GM10847 (cell line): ENCODE measurements around the gene TRPM4.
A peak's percentile ranks its signal among the peaks of the same experiment; 100 is the strongest.

ENCODE experiments used
- POLR2A ChIP-seq: IDR thresholded peaks from 2 replicates; pipeline ENCODE4 v1.6.1; 2011; ENCODE audit not compliant: insufficient read length; ENCODE audit errors: extremely low read depth

Gene TRPM4

DNA sequence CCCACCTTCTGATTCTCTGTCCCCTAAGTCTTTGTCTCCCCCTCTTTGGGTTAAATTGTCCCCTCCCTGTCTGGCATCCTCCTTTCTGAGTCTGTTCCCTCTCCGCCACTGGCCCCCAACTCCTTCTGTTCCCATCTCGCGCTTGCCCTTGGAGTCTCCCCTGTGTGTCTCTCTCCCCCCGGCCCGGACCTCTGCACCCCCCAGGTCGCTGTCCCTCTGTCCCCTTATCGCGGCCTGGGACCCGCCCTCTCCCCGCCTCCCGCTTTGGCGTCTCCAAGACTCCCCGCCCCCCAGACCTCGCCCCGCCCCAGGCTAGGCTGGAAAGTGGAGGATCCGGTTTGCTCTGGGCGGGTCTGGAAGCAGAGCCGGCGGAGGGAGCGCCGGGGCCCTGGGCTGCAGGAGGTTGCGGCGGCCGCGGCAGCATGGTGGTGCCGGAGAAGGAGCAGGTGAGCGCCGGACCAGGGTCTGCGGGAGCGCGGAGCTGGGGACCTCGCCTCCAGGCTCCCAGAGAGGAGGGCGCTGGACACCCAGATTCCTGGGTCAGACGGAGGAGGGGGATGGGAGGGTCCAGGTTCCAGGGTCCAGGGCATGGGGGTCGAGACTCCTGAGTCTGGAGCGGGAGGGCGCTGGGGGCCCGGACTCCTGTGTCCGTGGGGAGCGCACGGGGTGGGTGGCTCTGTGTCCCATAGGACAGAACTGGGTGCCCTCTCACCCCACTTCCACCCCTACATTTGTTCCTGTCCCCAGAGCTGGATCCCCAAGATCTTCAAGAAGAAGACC is at the start of gene TRPM4:
Gene TRPM4, plus strand, starts transcription at position 348 of the 780 bp plus-strand sequence. Its CDS starts 75 bp downstream, at position 423.
- no peak for TF ChIP-seq POLR2A

DNA sequence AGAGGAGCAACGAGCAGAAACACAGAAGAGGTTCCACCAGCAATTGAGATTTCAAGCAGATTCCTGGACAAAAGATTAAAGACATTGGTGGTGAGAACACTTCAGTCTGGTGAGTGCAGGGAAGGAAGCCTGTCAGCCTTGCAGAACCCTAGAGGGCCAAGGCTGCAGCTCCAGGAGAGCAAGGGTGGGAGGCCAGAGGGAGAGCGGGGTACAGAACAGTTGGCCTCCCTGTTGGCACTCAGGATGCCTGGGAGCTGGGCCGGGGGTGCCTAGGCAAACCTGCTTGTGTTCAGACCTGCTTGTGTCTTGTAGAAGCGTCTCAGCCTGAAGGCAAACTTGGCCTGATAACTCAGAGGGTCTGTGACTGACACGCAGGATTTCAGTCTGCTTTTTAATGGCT is 48.5 kb upstream of the TRPM4 start:
- no peak for TF ChIP-seq POLR2A

DNA sequence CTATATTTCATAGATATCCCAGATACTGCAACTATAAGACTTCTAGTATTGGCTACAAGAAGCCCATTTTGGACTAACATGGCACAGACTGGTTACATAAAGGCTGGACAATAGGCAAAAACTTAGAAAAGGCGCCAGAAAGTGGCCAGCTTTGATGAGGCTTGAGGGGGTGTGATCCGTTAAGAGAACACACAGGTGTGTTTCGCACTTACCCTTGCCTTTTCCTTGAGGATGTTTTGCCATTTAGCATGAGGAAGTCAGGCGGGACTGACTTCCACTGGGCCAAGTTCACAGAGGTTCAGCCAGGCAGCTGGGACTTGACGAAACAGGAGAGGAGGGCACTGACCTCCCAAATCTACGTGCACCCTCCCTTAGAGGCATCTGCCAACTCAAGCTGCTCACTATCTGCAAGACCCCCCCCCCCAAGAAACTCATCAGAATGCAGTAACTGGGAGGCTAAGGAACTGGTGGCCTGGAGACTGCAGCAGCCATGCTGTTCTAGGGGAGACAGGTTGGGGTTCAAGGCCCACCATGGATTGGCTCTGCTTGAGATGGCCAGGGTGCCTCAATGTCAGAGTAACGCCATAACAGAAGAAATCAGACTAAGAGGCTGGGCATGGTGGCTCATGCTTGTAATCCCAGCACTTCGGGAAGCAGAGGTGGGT is 47.9 kb upstream of the TRPM4 start:
- no peak for TF ChIP-seq POLR2A

DNA sequence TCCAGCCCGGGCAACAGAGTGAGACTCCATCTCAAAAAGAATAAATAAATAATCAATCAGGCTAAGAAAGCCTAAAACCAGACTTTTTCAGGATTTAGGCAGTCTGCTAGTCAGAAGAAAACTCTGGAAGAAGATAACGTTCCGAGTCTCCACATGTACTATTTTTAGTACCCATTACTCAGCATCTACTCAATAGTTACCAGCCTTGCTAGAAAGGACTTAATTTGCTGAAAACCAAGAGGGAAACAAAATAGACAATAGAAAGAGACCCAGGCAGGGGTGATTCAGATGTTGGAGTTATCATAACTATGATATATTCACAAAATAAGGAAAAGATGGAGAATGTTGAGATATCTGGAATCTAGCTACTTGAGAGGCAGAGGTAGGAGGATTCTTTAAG is 47.0 kb upstream of the TRPM4 start:
- no peak for TF ChIP-seq POLR2A

DNA sequence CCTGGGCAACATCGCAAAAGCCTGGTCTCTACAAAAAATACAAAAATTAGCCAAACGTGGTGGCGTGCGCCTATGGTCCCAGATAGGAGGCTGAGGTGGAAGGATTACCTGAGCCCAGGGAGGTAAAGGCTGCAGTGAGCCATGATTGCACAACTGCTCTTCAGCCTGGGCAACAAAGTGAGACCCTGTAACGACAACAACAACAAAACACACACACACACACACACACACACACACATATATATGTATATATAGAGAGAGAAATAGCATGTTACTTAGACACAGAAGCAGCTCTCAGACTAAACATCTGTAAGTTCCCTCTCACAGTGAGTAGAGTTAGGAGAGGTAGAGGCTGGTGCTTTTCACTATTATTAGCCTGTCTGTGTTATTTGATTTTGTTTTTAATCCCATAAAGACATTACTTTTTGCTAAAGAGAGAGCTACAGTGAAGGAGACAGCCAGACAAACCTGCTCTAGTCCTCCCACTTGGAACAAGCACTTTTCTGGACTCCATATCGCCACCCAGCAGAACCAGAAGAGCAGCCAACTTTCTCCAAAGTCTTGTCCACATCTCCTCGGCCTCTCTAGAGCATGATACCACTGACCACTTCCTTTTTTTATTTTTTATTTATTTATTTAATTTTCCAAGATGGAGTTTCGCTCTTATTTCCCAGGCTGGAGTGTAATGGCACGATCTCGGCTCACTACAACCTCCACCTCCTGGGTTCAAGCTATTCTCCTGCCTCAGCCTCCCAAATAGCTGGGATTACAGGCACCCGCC is 46.2 kb upstream of the TRPM4 start:
- no peak for TF ChIP-seq POLR2A

DNA sequence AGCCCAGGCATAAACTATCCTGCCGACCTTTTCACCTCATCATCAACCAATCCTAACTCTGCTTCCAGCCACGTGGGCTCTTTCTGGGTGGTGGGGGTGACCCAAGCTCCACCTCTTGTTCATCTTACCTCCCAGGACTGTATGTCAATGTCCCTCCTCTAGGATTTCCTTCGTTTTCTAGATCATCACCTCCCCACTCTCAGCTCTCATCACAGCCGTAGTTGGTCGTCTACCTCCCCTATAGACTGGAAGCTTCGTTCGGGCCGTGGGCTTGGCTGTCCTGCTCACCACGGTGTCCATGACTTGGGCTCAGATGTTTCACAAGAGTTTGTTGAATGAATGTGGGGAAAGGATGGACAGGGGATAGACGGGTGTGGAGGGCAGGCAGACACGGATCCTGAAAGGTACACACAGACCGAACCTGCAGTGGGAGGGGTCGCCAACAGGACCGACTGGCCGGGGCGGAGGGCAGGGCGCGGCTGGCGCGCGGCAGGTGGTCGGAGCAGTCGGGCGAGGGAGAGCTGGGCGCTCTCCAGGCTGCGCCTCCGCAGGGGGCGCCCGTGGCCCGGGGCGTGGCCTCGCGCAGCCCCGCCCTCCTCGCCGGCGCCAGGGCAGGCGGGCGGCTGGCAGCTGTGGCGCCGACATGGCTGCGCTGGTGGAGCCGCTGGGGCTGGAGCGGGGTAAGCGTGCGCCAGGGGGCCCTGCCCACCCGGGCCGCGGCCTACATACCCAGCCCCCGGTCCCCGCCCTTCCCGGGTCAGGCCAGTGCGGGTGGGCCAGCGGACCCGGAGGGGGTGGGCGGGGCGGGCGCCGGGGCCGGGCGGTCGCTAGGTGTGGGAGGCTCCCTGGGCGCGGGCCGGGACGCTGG is 43.6 kb upstream of the TRPM4 start, which contains the start of gene LIN7B:
Gene LIN7B, plus strand, starts transcription at position 609 of the 868 bp plus-strand sequence. Its CDS starts 35 bp downstream, at position 644.
- no peak for TF ChIP-seq POLR2A

DNA sequence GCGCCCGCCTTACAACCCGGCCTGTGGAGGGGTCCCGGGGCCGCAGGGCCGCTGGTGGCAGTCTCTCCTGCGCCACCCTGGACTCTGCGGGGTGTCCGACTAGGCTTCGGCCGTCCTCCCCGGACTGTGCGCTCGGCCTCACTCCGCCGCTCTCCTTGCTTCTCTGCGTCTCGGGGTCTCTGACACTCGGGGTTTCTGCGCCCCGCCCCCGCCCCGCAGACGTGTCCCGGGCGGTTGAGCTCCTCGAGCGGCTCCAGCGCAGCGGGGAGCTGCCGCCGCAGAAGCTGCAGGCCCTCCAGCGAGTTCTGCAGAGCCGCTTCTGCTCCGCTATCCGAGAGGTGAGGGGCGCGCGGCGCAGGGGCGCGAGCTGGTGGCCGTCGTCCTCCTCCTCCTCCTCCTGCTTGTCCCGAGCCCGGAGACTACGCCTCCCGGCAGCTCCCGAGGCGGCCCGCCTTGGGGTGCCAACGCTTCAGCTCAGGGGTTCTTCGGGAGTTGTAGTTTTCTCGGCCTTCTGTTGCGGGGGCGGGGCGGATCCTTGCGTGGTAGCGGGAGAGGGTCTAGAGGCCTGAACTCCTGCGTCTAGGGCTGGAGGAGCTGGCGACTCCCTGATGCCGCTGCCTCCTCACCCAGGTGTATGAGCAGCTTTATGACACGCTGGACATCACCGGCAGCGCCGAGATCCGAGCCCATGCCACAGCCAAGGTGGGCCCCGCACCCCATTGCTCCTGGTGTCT is 42.8 kb upstream of the TRPM4 start:
- no peak for TF ChIP-seq POLR2A

DNA sequence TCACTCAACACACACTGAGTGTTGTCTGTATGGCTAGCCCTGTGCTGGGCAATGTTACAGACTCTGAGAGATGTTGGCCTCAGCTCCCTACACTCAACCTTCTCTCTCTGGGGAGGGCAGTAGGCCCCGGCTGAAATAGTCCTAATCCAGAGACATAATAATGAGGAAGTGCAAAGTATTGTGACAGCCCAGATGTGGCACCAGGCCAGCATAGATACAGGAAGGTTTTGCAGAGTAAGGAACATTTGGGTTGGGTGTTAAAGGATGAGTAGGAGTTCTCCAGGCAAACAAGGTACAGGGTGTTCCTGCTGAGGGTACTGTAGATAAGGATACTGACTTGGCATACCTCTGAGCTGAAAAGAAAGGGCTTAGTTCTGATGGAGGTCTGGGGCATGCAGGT is 41.0 kb upstream of the TRPM4 start:
- TF ChIP-seq POLR2A: no peak

DNA sequence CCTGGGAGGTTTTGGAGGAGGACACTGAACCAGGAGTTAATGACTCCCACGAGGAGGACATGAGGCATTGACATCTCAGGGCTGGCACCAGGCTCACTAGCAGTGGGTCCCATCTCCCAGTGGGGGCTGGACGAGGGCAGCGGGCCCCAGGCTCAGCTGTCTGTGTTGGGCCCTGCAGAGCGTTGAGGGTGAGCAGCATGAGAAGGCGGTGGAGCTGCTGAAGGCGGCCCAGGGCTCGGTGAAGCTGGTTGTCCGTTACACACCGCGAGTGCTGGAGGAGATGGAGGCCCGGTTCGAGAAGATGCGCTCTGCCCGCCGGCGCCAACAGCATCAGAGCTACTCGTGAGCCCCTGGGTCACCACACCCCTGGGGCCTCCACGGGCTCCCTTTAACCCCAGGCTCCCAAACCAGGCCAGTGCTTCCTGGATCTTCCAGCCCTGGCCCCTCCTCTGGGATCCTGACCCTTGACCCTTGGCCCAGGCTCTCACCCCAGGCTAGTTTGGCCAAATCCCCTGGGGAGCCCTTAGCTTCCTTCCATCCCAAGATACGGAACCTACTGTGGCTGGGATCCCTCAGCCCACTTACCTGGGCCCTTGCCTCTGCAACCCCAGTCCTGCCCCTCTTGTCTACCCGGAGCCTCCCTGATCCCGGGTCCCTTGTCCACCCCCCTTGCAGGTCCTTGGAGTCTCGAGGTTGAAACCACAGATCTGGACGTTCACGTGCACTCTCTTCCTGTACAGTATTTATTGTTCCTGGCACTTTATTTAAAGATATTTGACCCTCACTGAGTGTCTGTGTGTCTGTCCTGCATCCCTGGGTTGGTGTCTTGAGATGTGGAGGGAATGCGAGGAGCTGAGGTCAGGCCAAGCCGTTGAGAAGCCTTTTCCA is 39.7 kb upstream of the TRPM4 start:
- no peak for TF ChIP-seq POLR2A

DNA sequence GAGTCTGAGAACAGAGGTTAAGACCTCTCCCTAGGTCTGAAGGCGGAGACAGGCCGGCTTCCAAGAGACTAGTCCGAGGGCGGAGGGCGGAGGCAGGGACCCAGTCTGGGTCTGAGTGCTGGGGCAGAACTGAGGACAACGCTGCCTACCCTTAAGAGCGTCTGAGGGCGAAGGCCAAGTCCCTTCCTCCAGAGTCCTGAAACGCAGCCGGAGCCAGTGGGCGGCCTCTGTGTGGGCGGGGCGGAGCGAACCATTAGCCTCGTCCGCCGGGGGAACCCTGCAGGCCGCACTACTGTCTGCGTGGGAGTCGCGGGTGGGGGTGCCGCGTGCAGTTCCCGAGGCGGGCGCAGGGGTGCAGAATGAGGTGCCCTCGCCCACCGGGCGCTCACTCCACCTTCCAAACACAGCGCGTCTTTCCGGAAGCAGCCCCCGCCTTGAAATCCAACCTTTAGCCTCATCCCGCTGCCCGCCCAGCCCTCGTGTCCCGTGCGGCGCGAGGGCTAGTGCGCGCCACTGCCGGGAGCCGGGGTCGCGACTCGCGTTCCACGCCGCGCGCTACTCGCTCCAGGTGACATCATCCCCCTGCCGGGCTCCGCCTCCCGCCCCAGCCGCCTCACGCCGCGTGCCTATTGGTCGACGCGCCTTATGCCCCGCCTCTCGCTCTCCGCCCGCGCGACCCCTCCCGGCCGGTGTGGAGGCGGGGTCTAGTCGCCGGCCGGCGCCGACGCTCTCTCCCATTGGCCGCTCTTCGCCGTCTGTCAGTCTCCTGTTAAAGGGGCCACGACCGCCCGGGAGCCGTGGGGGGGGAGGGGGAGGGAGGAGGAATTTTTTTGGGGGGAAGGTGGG is 38.8 kb upstream of the TRPM4 start, which contains the start of gene C19orf73:
Gene C19orf73, minus strand, starts transcription at position 579 of the 846 bp plus-strand sequence. Its CDS starts 121 bp downstream, at position 458.
- peak; percentile 14 for TF ChIP-seq POLR2A

DNA sequence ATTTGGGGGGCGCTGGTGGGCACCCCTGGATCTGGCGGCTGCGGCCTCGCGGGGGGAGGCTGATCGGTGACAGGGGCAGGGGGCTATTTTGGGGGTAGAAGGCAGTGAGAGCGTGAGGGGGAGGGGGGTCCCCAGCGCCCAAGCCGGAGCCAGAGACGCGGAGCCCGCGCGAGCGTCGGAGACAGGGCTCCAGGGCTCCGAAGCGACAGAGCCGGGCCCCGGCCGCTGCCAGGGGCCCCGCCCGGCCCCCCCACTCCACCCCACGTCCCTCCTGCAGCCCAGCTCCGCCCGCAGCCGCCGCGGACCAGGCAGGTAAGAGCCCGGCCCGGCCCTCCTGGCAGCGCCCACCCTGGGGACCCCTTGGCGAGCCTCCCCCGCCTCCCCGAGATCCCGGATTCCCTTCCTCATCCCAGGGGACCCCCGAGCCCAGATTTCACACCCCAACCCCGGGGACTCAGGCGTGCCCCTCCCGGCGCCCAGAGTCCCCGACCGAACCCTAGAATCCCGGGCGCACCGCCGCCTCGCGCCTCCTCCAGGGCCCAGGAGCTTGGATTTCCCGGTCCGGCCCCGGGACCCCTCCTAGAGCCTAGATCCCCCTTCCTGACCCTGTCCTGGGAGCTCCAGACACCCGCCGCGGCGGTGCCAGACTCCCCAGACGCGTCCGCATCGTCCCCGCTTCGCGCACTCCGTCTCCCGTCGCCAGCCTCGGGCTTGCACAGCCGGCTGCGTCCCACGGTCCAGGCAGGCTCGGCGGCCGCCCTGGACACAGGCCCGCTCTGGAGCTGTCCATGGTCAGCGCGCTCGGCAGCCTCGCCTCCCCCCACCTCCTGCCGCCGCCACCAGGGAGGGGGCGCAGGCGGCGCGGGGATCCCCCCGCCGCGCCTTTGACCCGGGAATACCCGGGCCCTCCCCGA is 37.9 kb upstream of the TRPM4 start, which contains the start of gene PPFIA3:
Gene PPFIA3, plus strand, starts transcription at position 134 of the 914 bp plus-strand sequence. CDS start 8,330 bp downstream, outside the sequence.
- TF ChIP-seq POLR2A: no peak
